ENCODE measurements around the gene SPINK2. TPM values are rescaled to one million over a fixed set of nuclear protein-coding genes. Genes with fewer than 3 reads are reported as not detected.

The SPINK2 gene, protein sequence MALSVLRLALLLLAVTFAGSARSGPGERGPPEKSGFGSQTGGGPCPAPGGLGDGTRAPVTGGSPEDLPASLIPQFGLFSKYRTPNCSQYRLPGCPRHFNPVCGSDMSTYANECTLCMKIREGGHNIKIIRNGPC
- not detected in 5 replicates for total RNA-seq (2022; extraction: Qiagen RNA extraction)

DNA sequence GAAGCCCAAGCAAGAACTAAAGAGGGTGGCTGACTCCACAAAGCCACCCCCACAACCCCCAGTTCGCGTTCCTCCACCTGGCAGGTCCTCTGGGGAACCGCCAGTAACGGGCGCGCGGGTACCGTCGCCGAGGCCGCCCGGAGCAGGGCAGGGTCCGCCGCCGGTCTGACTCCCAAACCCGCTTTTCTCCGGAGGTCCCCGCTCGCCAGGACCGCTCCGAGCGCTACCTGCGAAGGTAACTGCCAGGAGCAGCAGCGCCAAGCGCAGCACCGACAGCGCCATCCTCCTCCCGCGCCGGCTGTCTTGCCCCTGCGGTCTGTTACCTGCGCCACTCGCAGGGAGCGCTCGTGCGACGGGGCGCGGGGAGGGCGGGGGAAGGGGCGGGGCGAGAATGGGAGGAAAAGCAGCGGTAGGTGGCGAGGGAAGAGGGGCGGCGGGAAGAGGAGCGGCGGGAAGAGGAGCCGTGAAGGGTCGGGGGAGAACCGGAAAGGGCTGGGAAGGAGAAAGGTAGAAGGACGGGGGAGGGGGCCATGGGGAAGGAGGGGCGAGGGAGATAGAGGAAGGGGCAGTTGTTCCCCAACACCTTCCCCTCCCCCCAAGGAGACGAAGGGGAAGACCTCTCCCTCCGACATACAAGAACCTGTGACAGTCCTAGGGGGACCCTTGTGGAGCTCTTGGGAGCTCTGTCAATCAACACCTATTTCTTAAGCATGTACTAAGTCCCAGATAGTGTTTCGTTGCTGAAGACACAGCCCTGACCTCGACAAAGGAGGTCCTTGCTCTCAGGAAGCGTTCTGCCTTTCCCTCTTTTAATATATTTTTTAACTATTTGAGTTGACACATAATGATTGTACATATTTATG lies at the start of gene SPINK2:
SPINK2 (minus strand) TSS at position 321 of the 863 bp plus-strand sequence; CDS start at position 282, 39 bp downstream.

Other genes starting within 250 kb of the SPINK2 start
- gene HOPX, start 140.4 kb downstream of the SPINK2 start, total RNA-seq (2022; extraction: Qiagen RNA extraction) = not detected in 5 replicates
- gene REST, start 86.2 kb upstream of the SPINK2 start, total RNA-seq (2022; extraction: Qiagen RNA extraction) = 7.2 to 9.6 TPM (median 8.1 TPM) in 5 replicates
- gene NOA1, start 155.9 kb upstream of the SPINK2 start, total RNA-seq (2022; extraction: Qiagen RNA extraction) = 13.9 to 16.8 TPM (median 16.5 TPM) in 5 replicates
- 62.6 to 70.2 TPM (median 67.0 TPM) in 5 replicates for gene POLR2B, start 157.2 kb upstream of the SPINK2 start, total RNA-seq (2022; extraction: Qiagen RNA extraction)